Measurements from ENCODE around the gene SDC3.
"Not testable (repeated sequence)": the region's sequence is repeated elsewhere in the genome, so short reads cannot be mapped to it uniquely, and the experiment has no call there.

Gene SDC3

GRCh38 chr1:30877205-30877912 is 31.2 kb downstream of the SDC3 start:
- no peak for DNase-seq (ENCODE audit: extremely low read depth in 1 of 2, low read depth in 1 of 2)

- DNase-seq (ENCODE audit: extremely low read depth in 1 of 2, low read depth in 1 of 2) = no peak
Measured at GRCh38 chr1:30876451-30877204, 31.9 kb downstream of the SDC3 start.

- no peak for DNase-seq (ENCODE audit: extremely low read depth in 1 of 2, low read depth in 1 of 2)
Measured at GRCh38 chr1:30875916-30876315, 32.6 kb downstream of the SDC3 start.

GRCh38 chr1:30875197-30875596 is 33.4 kb downstream of the SDC3 start:
- no peak for DNase-seq (ENCODE audit: extremely low read depth in 1 of 2, low read depth in 1 of 2)

GRCh38 chr1:30874176-30874575 is 34.4 kb downstream of the SDC3 start:
- DNase-seq (ENCODE audit: extremely low read depth in 1 of 2, low read depth in 1 of 2) = no peak

GRCh38 chr1:30872948-30873263 is 35.7 kb downstream of the SDC3 start:
- no peak for DNase-seq (ENCODE audit: extremely low read depth in 1 of 2, low read depth in 1 of 2)

GRCh38 chr1:30872033-30872947 is 36.3 kb downstream of the SDC3 start:
- DNase-seq (ENCODE audit: extremely low read depth in 1 of 2, low read depth in 1 of 2) = no peak

GRCh38 chr1:30871276-30871871 is 37.2 kb downstream of the SDC3 start:
- DNase-seq (ENCODE audit: extremely low read depth in 1 of 2, low read depth in 1 of 2) = no peak

GRCh38 chr1:30870656-30871055 is 37.9 kb downstream of the SDC3 start:
- no peak for DNase-seq (ENCODE audit: extremely low read depth in 1 of 2, low read depth in 1 of 2)

GRCh38 chr1:30870035-30870434 is 38.5 kb downstream of the SDC3 start:
- no peak for DNase-seq (ENCODE audit: extremely low read depth in 1 of 2, low read depth in 1 of 2)

- no peak for DNase-seq (ENCODE audit: extremely low read depth in 1 of 2, low read depth in 1 of 2)
Measured at GRCh38 chr1:30868833-30869435, 39.6 kb downstream of the SDC3 start.

GRCh38 chr1:30868057-30868456 is 40.5 kb downstream of the SDC3 start:
- not testable (repeated sequence) for DNase-seq (ENCODE audit: extremely low read depth in 1 of 2, low read depth in 1 of 2)

GRCh38 chr1:30867537-30867936 is 41.0 kb downstream of the SDC3 start:
- DNase-seq (ENCODE audit: extremely low read depth in 1 of 2, low read depth in 1 of 2) = no peak

- no peak for DNase-seq (ENCODE audit: extremely low read depth in 1 of 2, low read depth in 1 of 2)
Measured at GRCh38 chr1:30866594-30866993, 42.0 kb downstream of the SDC3 start.

GRCh38 chr1:30864681-30865080 is 43.9 kb downstream of the SDC3 start:
- DNase-seq (ENCODE audit: extremely low read depth in 1 of 2, low read depth in 1 of 2) = no peak

- no peak for DNase-seq (ENCODE audit: extremely low read depth in 1 of 2, low read depth in 1 of 2)
Measured at GRCh38 chr1:30863858-30864604, 44.5 kb downstream of the SDC3 start.

- DNase-seq (ENCODE audit: extremely low read depth in 1 of 2, low read depth in 1 of 2) = no peak
Measured at GRCh38 chr1:30860320-30860652, 48.3 kb downstream of the SDC3 start.

GRCh38 chr1:30857964-30858363 is 50.6 kb downstream of the SDC3 start:
- DNase-seq (ENCODE audit: extremely low read depth in 1 of 2, low read depth in 1 of 2) = no peak

GRCh38 chr1:30857062-30857461 is 51.5 kb downstream of the SDC3 start:
- no peak for DNase-seq (ENCODE audit: extremely low read depth in 1 of 2, low read depth in 1 of 2)

- DNase-seq (ENCODE audit: extremely low read depth in 1 of 2, low read depth in 1 of 2) = no peak
Measured at GRCh38 chr1:30856260-30856790, 52.2 kb downstream of the SDC3 start.
